Type B pancreatic cell (in vitro differentiated cells): ENCODE data around the gene THRB. TPM values are rescaled to one million over a fixed set of nuclear protein-coding genes. Genes with fewer than 3 reads are reported as not detected.

Source experiments
- DNase-seq: peaks from one replicate; pipeline ENCODE4 v3.0.0; 2021; ENCODE audit warnings: mixed read lengths; ENCODE audit not compliant: unreplicated experiment; ENCODE audit errors: extremely low spot score
- H3K27ac Mint-ChIP-seq: 2 replicates; pipeline ENCODE4 v1.8.0; 2021; ENCODE audit warnings: mild to moderate bottlenecking, mixed read lengths
- H3K27me3 Mint-ChIP-seq: 2 replicates; pipeline ENCODE4 v1.8.0; 2021; ENCODE audit warnings: mixed read lengths
- H3K36me3 Mint-ChIP-seq: 2 replicates; pipeline ENCODE4 v1.8.0; 2021; ENCODE audit warnings: mixed read lengths
- H3K4me1 Mint-ChIP-seq: one replicate; pipeline ENCODE4 v1.8.0; 2021; ENCODE audit warnings: mixed read lengths; ENCODE audit not compliant: unreplicated experiment
- H3K4me3 Mint-ChIP-seq: 2 replicates; pipeline ENCODE4 v1.8.0; 2021; ENCODE audit warnings: mild to moderate bottlenecking, mixed read lengths
- H3K9me3 Mint-ChIP-seq: 2 replicates; pipeline ENCODE4 v1.8.0; 2021; ENCODE audit warnings: mixed read lengths
- total RNA-seq: library from RNA; stranded (reverse); gene quantifications from 2 replicates; pipeline ENCODE4 v1.2.1, GENCODE V29; 2021; ENCODE audit warnings: low replicate concordance
- TF ChIP-seq, protein P1 (sequence below): fragments of 200-600 bp; sonication (generic); conservative IDR thresholded peaks from 2 replicates; pipeline ENCODE4 v1.5.0; 2021; ENCODE audit warnings: antibody characterized with exemption, mild to moderate bottlenecking

THRB gene
- total RNA-seq, 1 donor from 2014 or later, result 15.6 TPM

DNA sequence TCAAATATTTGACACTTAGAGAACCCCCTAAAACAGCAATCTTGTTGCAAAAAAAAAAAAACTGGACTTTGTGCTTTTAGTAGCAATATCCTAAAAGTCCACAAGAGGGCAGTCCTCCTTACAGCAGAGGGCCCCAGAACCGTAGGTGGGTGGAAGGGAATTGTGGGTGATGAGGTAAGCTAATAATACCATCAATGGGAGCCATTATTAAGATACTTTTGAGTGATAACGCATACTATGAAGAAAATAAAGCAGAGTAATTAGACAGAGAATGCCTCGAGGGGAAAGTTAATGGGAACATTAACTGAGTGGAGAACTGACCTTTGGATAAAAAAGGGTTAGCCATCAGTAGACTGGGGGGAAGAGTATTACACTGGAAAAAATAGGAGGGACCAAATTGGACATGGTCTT lies 229.9 kb downstream of the THRB start:
- H3K27ac Mint-ChIP-seq, result peak overlapping the region; percentile 12
- H3K36me3 Mint-ChIP-seq, result peaks cover 4% of the 10 kb centered on the region
- no peaks in the 10 kb centered on the region for H3K4me1 Mint-ChIP-seq
- H3K4me3 Mint-ChIP-seq, result no peak overlapping the region
- no peak for DNase-seq
- no peaks in the 10 kb centered on the region for H3K27me3 Mint-ChIP-seq
- TF ChIP-seq, protein P1, sequence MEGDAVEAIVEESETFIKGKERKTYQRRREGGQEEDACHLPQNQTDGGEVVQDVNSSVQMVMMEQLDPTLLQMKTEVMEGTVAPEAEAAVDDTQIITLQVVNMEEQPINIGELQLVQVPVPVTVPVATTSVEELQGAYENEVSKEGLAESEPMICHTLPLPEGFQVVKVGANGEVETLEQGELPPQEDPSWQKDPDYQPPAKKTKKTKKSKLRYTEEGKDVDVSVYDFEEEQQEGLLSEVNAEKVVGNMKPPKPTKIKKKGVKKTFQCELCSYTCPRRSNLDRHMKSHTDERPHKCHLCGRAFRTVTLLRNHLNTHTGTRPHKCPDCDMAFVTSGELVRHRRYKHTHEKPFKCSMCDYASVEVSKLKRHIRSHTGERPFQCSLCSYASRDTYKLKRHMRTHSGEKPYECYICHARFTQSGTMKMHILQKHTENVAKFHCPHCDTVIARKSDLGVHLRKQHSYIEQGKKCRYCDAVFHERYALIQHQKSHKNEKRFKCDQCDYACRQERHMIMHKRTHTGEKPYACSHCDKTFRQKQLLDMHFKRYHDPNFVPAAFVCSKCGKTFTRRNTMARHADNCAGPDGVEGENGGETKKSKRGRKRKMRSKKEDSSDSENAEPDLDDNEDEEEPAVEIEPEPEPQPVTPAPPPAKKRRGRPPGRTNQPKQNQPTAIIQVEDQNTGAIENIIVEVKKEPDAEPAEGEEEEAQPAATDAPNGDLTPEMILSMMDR, result peak; percentile 82
- H3K9me3 Mint-ChIP-seq, result peaks cover 5% of the 10 kb centered on the region

DNA sequence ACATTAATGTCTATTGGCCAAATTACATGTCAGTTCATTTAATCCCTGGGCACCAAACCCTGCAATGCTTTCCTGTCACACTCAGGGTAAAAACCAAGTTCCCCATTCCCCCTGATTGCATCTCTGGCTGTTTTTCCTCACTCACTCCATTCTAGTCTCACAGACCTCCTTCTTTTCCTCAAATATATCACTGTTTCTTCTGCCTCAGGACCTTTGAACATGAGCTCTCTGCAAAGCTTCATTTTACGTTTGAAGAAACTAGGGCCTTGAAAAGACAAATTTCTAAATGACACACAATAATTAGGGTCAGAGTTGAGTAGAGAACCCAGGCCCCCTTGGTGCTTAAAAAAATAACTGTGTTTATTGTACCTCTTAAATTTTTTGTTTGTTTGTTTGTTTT lies 230.6 kb downstream of the THRB start:
- peaks cover 5% of the 10 kb centered on the region for H3K9me3 Mint-ChIP-seq
- H3K4me3 Mint-ChIP-seq, result no peak overlapping the region
- TF ChIP-seq, protein P1, result no peak
- H3K27ac Mint-ChIP-seq, result no peak overlapping the region
- no peaks in the 10 kb centered on the region for H3K27me3 Mint-ChIP-seq
- no peak for DNase-seq
- peaks cover 4% of the 10 kb centered on the region for H3K36me3 Mint-ChIP-seq
- H3K4me1 Mint-ChIP-seq, result no peaks in the 10 kb centered on the region

DNA sequence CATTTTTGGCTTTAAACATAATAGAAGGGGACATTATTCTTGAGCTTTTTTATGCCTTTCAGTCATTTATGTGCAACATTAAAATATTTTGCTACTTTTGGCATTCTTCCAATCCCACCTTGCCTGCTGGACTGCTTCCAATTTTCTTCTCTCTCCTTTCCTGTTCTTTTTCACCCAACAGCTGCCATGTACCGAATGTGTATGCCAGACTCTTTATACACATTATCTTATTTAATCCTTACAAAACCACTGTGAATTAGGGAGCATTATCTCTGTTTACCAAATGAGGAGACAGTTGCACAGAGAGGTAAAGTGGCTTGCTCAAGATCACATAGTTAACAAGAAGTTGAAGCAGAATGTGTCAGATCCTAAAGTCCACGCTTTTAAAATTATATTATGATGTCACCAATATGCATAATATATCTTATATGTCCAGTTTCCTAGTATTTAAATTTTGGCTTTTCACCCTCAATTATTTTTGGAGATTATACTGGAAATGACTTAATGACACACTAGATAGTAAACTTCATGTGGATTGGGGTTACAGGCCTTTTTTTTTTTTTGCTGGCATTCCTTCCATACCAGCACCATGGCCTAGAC lies 231.5 kb downstream of the THRB start:
- Mint-ChIP-seq H3K9me3 (peaks cover 5% of the 10 kb centered on the region), H3K27ac (no peak overlapping the region), H3K4me3 (no peak overlapping the region), H3K36me3 (peaks cover 4% of the 10 kb centered on the region), H3K4me1 (no peaks in the 10 kb centered on the region), H3K27me3 (no peaks in the 10 kb centered on the region)
- no peak for DNase-seq
- TF ChIP-seq, protein P1, result no peak

DNA sequence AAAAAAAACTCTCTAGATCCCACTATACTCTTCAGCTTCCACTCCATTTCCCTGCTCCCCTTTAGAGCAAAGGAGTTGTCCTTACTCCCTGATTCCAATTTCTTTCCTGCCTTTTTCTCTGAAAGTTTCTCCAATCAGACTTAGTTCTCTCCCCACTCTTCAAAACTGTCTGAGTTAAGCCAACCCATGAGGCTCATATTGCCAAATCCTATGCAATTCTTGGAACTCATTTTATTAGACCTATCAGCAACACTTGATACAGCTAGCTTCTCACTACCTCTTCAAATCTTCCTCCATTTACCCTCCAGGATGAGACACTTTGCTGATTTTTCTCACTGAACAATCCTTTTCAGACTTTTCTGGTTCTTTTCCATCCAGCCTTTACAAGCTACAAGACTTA lies 233.1 kb downstream of the THRB start:
- Mint-ChIP-seq H3K9me3 (peaks cover 5% of the 10 kb centered on the region), H3K27me3 (no peaks in the 10 kb centered on the region), H3K4me1 (peaks cover 4% of the 10 kb centered on the region), H3K36me3 (peaks cover 4% of the 10 kb centered on the region), H3K4me3 (no peak overlapping the region), H3K27ac (no peak overlapping the region)
- no peak for DNase-seq
- TF ChIP-seq, protein P1, result no peak

DNA sequence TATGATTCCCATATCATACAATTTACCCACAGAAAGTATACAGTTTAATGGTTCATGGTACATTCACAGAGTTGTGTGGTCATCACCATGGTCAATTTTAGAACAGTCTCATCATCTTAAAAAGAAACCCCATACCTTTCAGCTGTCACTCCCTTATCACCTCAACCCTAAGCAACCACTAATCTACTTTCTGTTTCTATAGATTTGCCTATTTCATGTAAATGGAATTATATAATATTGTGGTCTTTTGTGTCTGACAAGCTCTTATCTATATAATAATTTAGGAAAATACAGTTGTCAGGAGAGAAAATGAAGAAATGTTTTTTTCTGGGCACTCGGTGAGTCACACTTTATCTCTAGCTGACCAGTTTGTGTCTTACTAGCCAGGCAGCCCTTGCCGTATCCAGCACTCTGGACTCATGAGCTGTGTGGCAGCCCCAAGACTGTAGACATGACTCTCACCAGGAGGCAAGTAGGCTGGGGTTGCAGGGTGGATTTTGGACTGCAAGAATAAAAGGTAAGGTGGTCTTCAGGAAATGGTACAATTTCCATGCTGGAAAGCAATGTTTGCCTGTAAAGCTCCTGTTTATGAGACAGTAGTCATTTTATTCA lies 234.6 kb downstream of the THRB start:
- Mint-ChIP-seq H3K36me3 (peaks cover 4% of the 10 kb centered on the region), H3K4me1 (peaks cover 4% of the 10 kb centered on the region), H3K4me3 (no peak overlapping the region), H3K27me3 (no peaks in the 10 kb centered on the region), H3K27ac (no peak overlapping the region), H3K9me3 (peaks cover 5% of the 10 kb centered on the region)
- TF ChIP-seq, protein P1, result no peak
- no peak for DNase-seq
